Muscle of leg (tissue), 11 donors: ENCODE data around the gene KIF1A. TPM values are rescaled to one million over a fixed set of nuclear protein-coding genes. Genes with fewer than 3 reads are reported as not detected.

Source experiments
- DNase-seq: peaks from one replicate; pipeline ENCODE4 v3.0.0; 2013
- H3K27ac ChIP-seq: one replicate; pipeline ENCODE4 v1.5.1; 2013; ENCODE audit warnings: mild to moderate bottlenecking, low read length, control low read depth
- H3K27me3 ChIP-seq: one replicate; pipeline ENCODE4 v1.6.1; 2013; ENCODE audit warnings: low read length; ENCODE audit not compliant: control insufficient read depth, insufficient read depth
- H3K36me3 ChIP-seq: one replicate; pipeline ENCODE4 v1.6.1; 2013; ENCODE audit warnings: low read length; ENCODE audit not compliant: control insufficient read depth, insufficient read depth
- H3K4me1 ChIP-seq: one replicate; pipeline ENCODE4 v1.6.1; 2013; ENCODE audit warnings: low read length; ENCODE audit not compliant: control insufficient read depth, insufficient read depth
- H3K4me3 ChIP-seq: one replicate; pipeline ENCODE4 v1.5.1; 2013; ENCODE audit warnings: low read length, control low read depth
- H3K9me3 ChIP-seq: replicated peaks from 2 replicates; pipeline ENCODE4 v1.6.1; 2013; ENCODE audit warnings: low read depth, low read length; ENCODE audit not compliant: control insufficient read depth
- WGBS: methylation state at CpG from one replicate; pipeline ENCODE4 v1.1.5; 2013; ENCODE audit warnings: missing lambda C conversion rate; ENCODE audit not compliant: insufficient coverage; 5-methylcytosine and 5-hydroxymethylcytosine counted together
- polyA plus RNA-seq, 8 donors: library from polyadenylated mRNA; unstranded; fragments of 120-200 nt; gene quantifications; one replicate each; pipeline versions ENCODE4 v1.2.1 to v1.2.3, GENCODE V29; 2013; ENCODE audit warnings: inconsistent platforms in 1 of 8, low replicate concordance in 1 of 8; ENCODE audit not compliant: insufficient read length in 8 of 8, insufficient read depth in 1 of 8
- total RNA-seq: library from RNA; stranded (reverse); fragments of 120-200 nt; gene quantifications from one replicate; pipeline ENCODE4 v1.2.4, GENCODE V29; 2013

KIF1A gene
- total and polyA plus RNA-seq, 9 donors = 2.2 to 8.6 (median 4.9) TPM

DNA sequence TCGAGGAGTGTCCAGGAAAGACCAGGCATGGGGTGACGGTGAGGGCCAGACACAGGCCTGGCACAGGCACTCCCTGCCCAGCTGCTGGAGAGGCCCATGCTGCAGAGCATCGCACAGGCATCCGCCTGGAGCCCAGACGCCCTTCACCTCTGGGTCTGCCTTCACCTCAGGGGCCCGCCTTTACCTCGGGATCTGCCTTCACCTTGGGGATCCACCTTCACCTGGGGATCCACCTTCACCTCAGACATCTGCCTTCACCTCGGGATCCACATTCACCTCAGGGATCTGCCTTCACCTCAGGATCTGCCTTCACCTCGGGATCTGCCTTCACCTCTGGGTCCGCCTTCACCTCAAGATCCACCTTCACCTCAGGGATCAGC, 7.7 kb downstream of the KIF1A start:
- H3K9me3 ChIP-seq = peaks cover 17% of the 10 kb centered on the region
- DNase-seq = no peak
- no peaks in the 10 kb centered on the region for H3K27me3 ChIP-seq
- no peaks in the 10 kb centered on the region for H3K4me1 ChIP-seq
- WGBS = 94% methylated on average over 10 of the region's 10 CpGs
- H3K27ac ChIP-seq = no peak overlapping the region
- H3K4me3 ChIP-seq = no peak overlapping the region
- no peaks in the 10 kb centered on the region for H3K36me3 ChIP-seq

GRCh38 chr2:240811346-240812300, 8.4 kb downstream of the KIF1A start:
- Histone ChIP-seq H3K9me3 (peaks cover 17% of the 10 kb centered on the region), H3K27me3 (no peaks in the 10 kb centered on the region), H3K27ac (no peak overlapping the region), H3K4me3 (no peak overlapping the region), H3K4me1 (no peaks in the 10 kb centered on the region), H3K36me3 (no peaks in the 10 kb centered on the region)
- DNase-seq = no peak
- 92% methylated on average over 14 of the region's 17 CpGs for WGBS

DNA sequence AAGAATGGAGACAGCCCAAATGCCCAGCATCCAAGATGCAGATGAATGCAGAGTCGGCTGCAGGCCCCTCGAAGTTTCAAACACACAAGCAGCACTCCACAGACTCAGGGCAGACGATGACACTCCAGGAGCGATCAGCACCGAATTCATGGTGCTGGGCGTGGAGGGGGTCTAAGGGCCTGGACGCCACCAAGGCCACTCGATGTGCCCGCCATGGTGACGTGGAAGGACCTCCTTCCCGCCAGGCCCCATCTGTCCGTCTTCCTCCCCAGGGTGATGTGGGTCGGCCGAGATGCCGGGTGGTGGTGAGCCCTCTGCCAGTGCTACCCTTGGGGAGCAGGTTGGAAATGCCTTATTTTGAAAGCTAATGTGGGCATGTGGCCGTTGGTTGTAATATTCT, 9.4 kb downstream of the KIF1A start:
- H3K4me1 ChIP-seq = no peaks in the 10 kb centered on the region
- no peak for DNase-seq
- no peaks in the 10 kb centered on the region for H3K36me3 ChIP-seq
- H3K27me3 ChIP-seq = no peaks in the 10 kb centered on the region
- WGBS = 92% methylated on average over 10 of the region's 16 CpGs
- no peak overlapping the region for H3K27ac ChIP-seq
- H3K4me3 ChIP-seq = no peak overlapping the region
- peaks cover 20% of the 10 kb centered on the region for H3K9me3 ChIP-seq

GRCh38 chr2:240810199-240810598, 9.8 kb downstream of the KIF1A start:
- H3K27ac ChIP-seq = no peak overlapping the region
- H3K27me3 ChIP-seq = no peaks in the 10 kb centered on the region
- DNase-seq = no peak
- 65% methylated on average over 4 of the region's 6 CpGs for WGBS
- H3K4me1 ChIP-seq = no peaks in the 10 kb centered on the region
- no peak overlapping the region for H3K4me3 ChIP-seq
- H3K36me3 ChIP-seq = no peaks in the 10 kb centered on the region
- H3K9me3 ChIP-seq = peaks cover 20% of the 10 kb centered on the region

- H3K4me3 ChIP-seq = no peak overlapping the region
- no peaks in the 10 kb centered on the region for H3K4me1 ChIP-seq
- no peak for DNase-seq
- 82% methylated on average over 4 of the region's 9 CpGs for WGBS
- no peak overlapping the region for H3K27ac ChIP-seq
- H3K36me3 ChIP-seq = no peaks in the 10 kb centered on the region
- H3K9me3 ChIP-seq = peaks cover 17% of the 10 kb centered on the region
- H3K27me3 ChIP-seq = no peaks in the 10 kb centered on the region
These were observed 10.7 kb downstream of the KIF1A start for GRCh38 chr2:240809276-240809675.

- Histone ChIP-seq H3K4me3 (no peak overlapping the region), H3K27ac (no peak overlapping the region), H3K36me3 (no peaks in the 10 kb centered on the region), H3K9me3 (peaks cover 3% of the 10 kb centered on the region), H3K4me1 (no peaks in the 10 kb centered on the region), H3K27me3 (peaks cover 7% of the 10 kb centered on the region)
- WGBS = 71% methylated on average over 1 of the region's 2 CpGs
- no peak for DNase-seq
These were observed 13.6 kb downstream of the KIF1A start for GRCh38 chr2:240806459-240806858.

DNA sequence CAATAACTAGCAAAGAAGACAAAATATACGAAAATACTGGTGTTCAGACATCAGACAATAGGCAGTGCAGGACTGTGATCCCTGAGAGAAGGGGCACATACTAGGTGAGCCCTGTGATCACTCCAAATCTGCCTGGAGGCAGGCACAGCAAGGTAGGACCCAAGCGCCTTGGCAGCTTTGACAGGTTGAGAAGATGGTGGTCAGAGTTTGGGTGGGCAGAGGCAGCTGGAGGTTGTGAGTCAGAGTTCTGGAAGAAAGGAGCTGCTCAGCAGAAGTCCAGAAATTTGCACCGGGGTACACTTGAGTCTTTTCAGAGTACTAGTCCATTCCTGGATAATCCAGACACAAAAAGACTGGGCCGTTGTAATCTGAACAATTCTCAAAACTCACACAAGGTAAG, 14.0 kb downstream of the KIF1A start:
- H3K4me3 ChIP-seq = no peak overlapping the region
- H3K36me3 ChIP-seq = no peaks in the 10 kb centered on the region
- peaks cover 7% of the 10 kb centered on the region for H3K27me3 ChIP-seq
- H3K9me3 ChIP-seq = peaks cover 5% of the 10 kb centered on the region
- no peak overlapping the region for H3K27ac ChIP-seq
- no peak for DNase-seq
- 85% methylated on average over 4 of the region's 4 CpGs for WGBS
- no peaks in the 10 kb centered on the region for H3K4me1 ChIP-seq

DNA sequence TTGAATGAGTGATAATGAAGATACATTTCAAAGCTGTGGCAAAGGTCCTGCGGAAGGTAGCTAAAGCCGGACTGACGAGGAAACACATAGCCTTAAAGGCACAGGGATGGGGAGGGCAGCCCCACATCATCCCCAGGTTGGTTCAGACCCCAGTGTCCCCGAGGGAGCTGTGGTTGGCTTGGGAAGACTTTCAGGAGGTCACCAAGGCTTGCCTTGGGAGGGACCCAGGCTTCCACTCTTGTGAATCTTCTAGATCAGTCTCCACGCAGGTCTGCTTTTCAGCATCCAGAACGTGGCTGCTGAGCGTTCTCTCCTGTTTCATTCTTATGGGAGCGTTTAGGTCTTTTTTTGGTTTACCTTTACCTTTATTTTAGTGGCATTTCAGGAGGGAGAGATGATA, 16.8 kb downstream of the KIF1A start:
- 81% methylated on average over 5 of the region's 8 CpGs for WGBS
- Histone ChIP-seq H3K27ac (no peak overlapping the region), H3K36me3 (no peaks in the 10 kb centered on the region), H3K4me1 (peaks cover 18% of the 10 kb centered on the region), H3K27me3 (peaks cover 10% of the 10 kb centered on the region), H3K4me3 (no peak overlapping the region), H3K9me3 (peaks cover 5% of the 10 kb centered on the region)
- DNase-seq = no peak

- no peaks in the 10 kb centered on the region for H3K36me3 ChIP-seq
- DNase-seq = peak; percentile 52
- H3K4me1 ChIP-seq = peaks cover 18% of the 10 kb centered on the region
- H3K9me3 ChIP-seq = peaks cover 3% of the 10 kb centered on the region
- peaks cover 13% of the 10 kb centered on the region for H3K27me3 ChIP-seq
- 35% methylated on average over 9 of the region's 14 CpGs for WGBS
- H3K4me3 ChIP-seq = no peak overlapping the region
- no peak overlapping the region for H3K27ac ChIP-seq
These were observed 20.8 kb downstream of the KIF1A start for GRCh38 chr2:240799033-240799820.

- DNase-seq = no peak
- WGBS = 79% methylated on average over 17 of the region's 17 CpGs
- no peaks in the 10 kb centered on the region for H3K36me3 ChIP-seq
- H3K27ac ChIP-seq = peak overlapping the region; percentile 3
- peaks cover 24% of the 10 kb centered on the region for H3K4me1 ChIP-seq
- peaks cover 13% of the 10 kb centered on the region for H3K27me3 ChIP-seq
- H3K9me3 ChIP-seq = peaks cover 3% of the 10 kb centered on the region
- no peak overlapping the region for H3K4me3 ChIP-seq
These were observed 21.6 kb downstream of the KIF1A start for GRCh38 chr2:240798327-240798905.
